Trophoblast cell (in vitro differentiated cells and primary cell): ENCODE data around the gene ANO6.

ENCODE experiments used
- DNase-seq, 2 donors: peaks; one replicate each; pipeline ENCODE4 v3.0.0-alpha.2; 2016
- H2AFZ ChIP-seq: 2 replicates; pipeline ENCODE4 v1.6.1; 2013; ENCODE audit warnings: low read length, moderate library complexity, mild to moderate bottlenecking; ENCODE audit not compliant: insufficient read depth, poor library complexity
- H2AK5ac ChIP-seq: 2 replicates; pipeline ENCODE4 v1.6.1; 2013; ENCODE audit warnings: mild to moderate bottlenecking, low read length
- H2BK120ac ChIP-seq: 2 replicates; pipeline ENCODE4 v1.6.1; 2013; ENCODE audit warnings: low read length, mild to moderate bottlenecking, moderate library complexity; ENCODE audit not compliant: insufficient read depth, poor library complexity
- H2BK12ac ChIP-seq: 2 replicates; pipeline ENCODE4 v1.6.1; 2013; ENCODE audit warnings: mild to moderate bottlenecking, low read length, moderate library complexity
- H2BK5ac ChIP-seq: 2 replicates; pipeline ENCODE4 v1.6.1; 2013; ENCODE audit warnings: low read length, low read depth, moderate library complexity, mild to moderate bottlenecking; ENCODE audit not compliant: poor library complexity
- H3K14ac ChIP-seq: 2 replicates; pipeline ENCODE4 v1.6.1; 2013; ENCODE audit warnings: mild to moderate bottlenecking, low read length
- H3K18ac ChIP-seq: 2 replicates; pipeline ENCODE4 v1.6.1; 2013; ENCODE audit warnings: mild to moderate bottlenecking, low read length
- H3K23ac ChIP-seq: 2 replicates; pipeline ENCODE4 v1.6.1; 2013; ENCODE audit warnings: low read length
- H3K27ac ChIP-seq: 2 replicates; pipeline ENCODE4 v1.5.1; 2013; ENCODE audit warnings: low read depth, mild to moderate bottlenecking, inconsistent platforms, low read length, moderate library complexity
- H3K27me3 ChIP-seq: 2 replicates; pipeline ENCODE4 v1.6.1; 2013; ENCODE audit warnings: inconsistent platforms, mild to moderate bottlenecking, low read length, moderate library complexity; ENCODE audit not compliant: insufficient read depth
- H3K36me3 ChIP-seq, 2 experiments: 1 replicate in 1 of 2; 2 replicates in 1 of 2; pipeline ENCODE4 v1.6.1; 2013; ENCODE audit warnings: low read length in 2 of 2, mild to moderate bottlenecking in 2 of 2, moderate library complexity in 1 of 2; ENCODE audit not compliant: insufficient read depth in 2 of 2, control insufficient read depth in 1 of 2
- H3K4ac ChIP-seq: 2 replicates; pipeline ENCODE4 v1.6.1; 2013; ENCODE audit warnings: low read depth, mild to moderate bottlenecking, low read length, moderate library complexity
- H3K4me1 ChIP-seq, 2 experiments: 1 replicate in 1 of 2; 2 replicates in 1 of 2; pipeline ENCODE4 v1.6.1; 2013; ENCODE audit warnings: low read length in 2 of 2, mild to moderate bottlenecking in 2 of 2, moderate library complexity in 1 of 2; ENCODE audit not compliant: insufficient read depth in 2 of 2, control insufficient read depth in 1 of 2
- H3K4me2 ChIP-seq: 2 replicates; pipeline ENCODE4 v1.6.1; 2013; ENCODE audit warnings: inconsistent platforms, mild to moderate bottlenecking, low read length, moderate library complexity
- H3K4me3 ChIP-seq: 2 replicates; pipeline ENCODE4 v1.5.1; 2013; ENCODE audit warnings: mild to moderate bottlenecking, low read depth, low read length, inconsistent platforms
- H3K79me1 ChIP-seq: one replicate; pipeline ENCODE4 v1.6.1; 2013; ENCODE audit warnings: low read length
- H3K79me2 ChIP-seq: 2 replicates; pipeline ENCODE4 v1.6.1; 2013; ENCODE audit warnings: low read length, mild to moderate bottlenecking; ENCODE audit not compliant: control insufficient read depth, insufficient read depth, poor library complexity
- H3K9ac ChIP-seq: 2 replicates; pipeline ENCODE4 v1.6.1; 2013; ENCODE audit warnings: mild to moderate bottlenecking, low read length
- H3K9me3 ChIP-seq: 2 replicates; pipeline ENCODE4 v1.6.1; 2013; ENCODE audit warnings: low read depth, mild to moderate bottlenecking, control low read depth, inconsistent platforms, low read length; ENCODE audit not compliant: insufficient read depth
- H4K12ac ChIP-seq: 2 replicates; pipeline ENCODE4 v1.6.1; 2013; ENCODE audit warnings: low read depth, mild to moderate bottlenecking, low read length, moderate library complexity
- H4K8ac ChIP-seq: 2 replicates; pipeline ENCODE4 v1.6.1; 2013; ENCODE audit warnings: low read depth, mild to moderate bottlenecking, low read length, moderate library complexity
- H4K91ac ChIP-seq: one replicate; pipeline ENCODE4 v1.6.1; 2013; ENCODE audit warnings: low read depth, mild to moderate bottlenecking, low read length, moderate library complexity
- WGBS: extraction: QIAGEN DNeasy Blood & Tissue Kit; methylation state at CpG from one replicate; pipeline ENCODE4 v1.1.7; 2013; ENCODE audit warnings: missing lambda C conversion rate; ENCODE audit not compliant: insufficient read length, insufficient coverage; ENCODE audit errors: extremely low coverage; 5-methylcytosine and 5-hydroxymethylcytosine counted together

The ANO6 gene

DNA sequence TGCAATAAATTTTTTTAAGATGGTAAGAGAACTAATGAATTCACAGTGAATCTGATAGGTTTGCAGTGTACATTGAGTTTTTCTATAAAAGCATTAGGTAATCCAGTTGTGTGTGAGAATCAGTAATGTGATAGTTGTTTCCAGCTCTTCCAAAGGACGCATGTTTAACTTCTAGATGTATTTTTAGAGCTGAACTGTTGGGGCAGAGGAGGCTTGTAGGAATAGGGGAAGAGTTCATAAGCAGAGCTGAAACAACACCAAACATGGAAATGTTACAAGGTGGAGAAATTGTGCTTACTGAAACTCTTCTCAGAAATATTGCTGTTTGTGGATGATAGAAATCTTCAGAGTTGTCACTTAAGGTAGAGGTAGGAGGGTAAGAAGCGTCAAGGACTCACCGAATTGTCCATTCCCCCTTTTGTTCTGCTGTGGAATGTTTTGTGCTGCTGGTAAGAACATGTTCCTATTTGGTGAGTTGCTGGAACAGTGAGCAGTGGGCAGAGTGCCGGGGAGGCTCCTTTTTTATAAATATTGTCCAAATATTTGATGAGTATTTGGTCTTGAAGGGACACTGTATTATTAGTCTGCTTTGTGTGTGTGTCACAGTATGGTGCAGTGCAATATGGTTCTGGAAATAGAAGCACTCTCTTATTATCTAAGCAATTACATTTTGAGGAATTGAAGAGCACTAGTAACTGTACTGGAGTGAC, 76.7 kb downstream of the ANO6 start:
- Histone ChIP-seq H3K4me1 (peaks cover 3% of the 10 kb centered on the region in 2 experiments), H3K14ac (no peak overlapping the region), H2BK5ac (no peak overlapping the region), H3K4me2 (no peak overlapping the region), H4K12ac (no peak overlapping the region), H3K4me3 (no peak overlapping the region), H3K9me3 (no peaks in the 10 kb centered on the region), H3K23ac (no peak overlapping the region), H3K9ac (no peak overlapping the region), H4K8ac (no peak overlapping the region), H3K27me3 (no peaks in the 10 kb centered on the region), H3K18ac (no peak overlapping the region), H2BK120ac (no peak overlapping the region), H2BK12ac (no peak overlapping the region), H3K4ac (no peak overlapping the region), H3K79me1 (peaks cover 3% of the 10 kb centered on the region), H2AFZ (no peak overlapping the region), H3K79me2 (peaks cover 2% of the 10 kb centered on the region), H3K27ac (no peak overlapping the region), H2AK5ac (no peak overlapping the region), H4K91ac (no peak overlapping the region), H3K36me3 (no peaks in the 10 kb centered on the region)
- WGBS: no CpG with 5 or more reads among the region's 4 CpGs
- peak in 1 of 2 donors; percentile 42 for DNase-seq

DNA sequence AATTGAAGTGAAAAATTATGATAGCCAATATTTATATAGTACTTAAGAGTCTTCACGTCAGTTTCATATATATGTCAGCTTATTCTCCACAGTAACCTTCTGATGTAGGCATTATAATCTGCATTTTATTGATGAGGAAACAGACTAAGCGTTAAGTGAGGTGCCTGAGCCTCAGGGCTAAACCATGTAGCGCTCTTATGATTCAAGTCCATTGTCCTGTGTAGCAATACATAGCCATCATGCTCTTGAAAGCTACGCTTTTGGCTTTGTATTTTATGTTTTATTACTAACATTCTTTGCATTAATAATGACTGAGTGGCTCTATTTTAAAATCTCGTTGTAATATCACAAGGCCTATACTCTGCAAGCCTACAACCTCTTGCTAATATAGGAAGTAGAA, 79.0 kb downstream of the ANO6 start:
- Histone ChIP-seq H3K9me3 (no peaks in the 10 kb centered on the region), H2BK12ac (no peak overlapping the region), H3K27me3 (no peaks in the 10 kb centered on the region), H3K18ac (no peak overlapping the region), H4K12ac (no peak overlapping the region), H2BK5ac (no peak overlapping the region), H2AFZ (no peak overlapping the region), H3K4me1 (peaks cover 3% of the 10 kb centered on the region in 2 experiments), H3K36me3 (no peaks in the 10 kb centered on the region), H3K4me3 (no peak overlapping the region), H3K4ac (no peak overlapping the region), H4K91ac (no peak overlapping the region), H3K27ac (no peak overlapping the region), H2BK120ac (no peak overlapping the region), H3K79me2 (peaks cover 2% of the 10 kb centered on the region), H4K8ac (no peak overlapping the region), H3K9ac (no peak overlapping the region), H2AK5ac (no peak overlapping the region), H3K4me2 (no peak overlapping the region), H3K23ac (no peak overlapping the region), H3K14ac (no peak overlapping the region), H3K79me1 (peaks cover 5% of the 10 kb centered on the region)
- DNase-seq: peak in 1 of 2 donors; percentile 31
- WGBS: no CpG with 5 or more reads among the region's 5 CpGs

DNA sequence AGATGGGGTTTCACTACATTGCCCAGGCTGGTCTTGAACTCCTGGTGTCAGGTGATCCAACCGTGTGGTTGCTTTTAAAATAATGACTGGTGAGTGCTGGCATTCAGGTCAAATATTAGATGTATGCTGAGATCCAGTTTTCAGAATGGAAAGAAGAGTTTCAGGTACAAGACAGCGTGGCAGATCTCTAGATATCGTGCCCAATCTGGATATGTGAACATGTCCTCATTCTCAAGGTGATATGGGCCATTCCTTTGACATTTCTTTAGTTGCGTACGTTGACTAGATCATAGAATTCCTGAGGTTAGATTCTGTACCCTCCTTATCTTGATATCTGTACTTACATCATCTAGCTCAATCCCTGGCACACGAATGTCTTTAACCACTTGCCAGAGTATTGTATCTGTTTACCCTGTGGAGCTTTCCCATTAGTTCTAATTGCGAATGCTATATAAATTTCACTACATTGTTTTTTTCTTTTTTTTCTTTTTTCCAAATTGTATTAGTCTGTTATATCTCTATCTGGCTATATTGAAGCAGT, 80.2 kb downstream of the ANO6 start:
- H3K9me3 ChIP-seq: no peaks in the 10 kb centered on the region
- no peaks in the 10 kb centered on the region for H3K27me3 ChIP-seq
- no peak overlapping the region for H3K9ac ChIP-seq
- H3K79me2 ChIP-seq: no peaks in the 10 kb centered on the region
- no peak overlapping the region for H4K91ac ChIP-seq
- H3K36me3 ChIP-seq: no peaks in the 10 kb centered on the region
- H4K12ac ChIP-seq: no peak overlapping the region
- H2BK120ac ChIP-seq: no peak overlapping the region
- no peak overlapping the region for H3K14ac ChIP-seq
- no peak overlapping the region for H3K27ac ChIP-seq
- no peak overlapping the region for H3K4ac ChIP-seq
- WGBS: no CpG with 5 or more reads among the region's 7 CpGs
- H2AFZ ChIP-seq: no peak overlapping the region
- H3K4me1 ChIP-seq: peaks cover 0 to 6% of the 10 kb centered on the region in 2 experiments
- H2AK5ac ChIP-seq: no peak overlapping the region
- H3K4me2 ChIP-seq: no peak overlapping the region
- no peak overlapping the region for H2BK5ac ChIP-seq
- H3K4me3 ChIP-seq: no peak overlapping the region
- no peak overlapping the region for H3K18ac ChIP-seq
- H3K23ac ChIP-seq: no peak overlapping the region
- no peak overlapping the region for H4K8ac ChIP-seq
- peaks cover 1% of the 10 kb centered on the region for H3K79me1 ChIP-seq
- peak; percentile 76 to 96 for DNase-seq
- no peak overlapping the region for H2BK12ac ChIP-seq

DNA sequence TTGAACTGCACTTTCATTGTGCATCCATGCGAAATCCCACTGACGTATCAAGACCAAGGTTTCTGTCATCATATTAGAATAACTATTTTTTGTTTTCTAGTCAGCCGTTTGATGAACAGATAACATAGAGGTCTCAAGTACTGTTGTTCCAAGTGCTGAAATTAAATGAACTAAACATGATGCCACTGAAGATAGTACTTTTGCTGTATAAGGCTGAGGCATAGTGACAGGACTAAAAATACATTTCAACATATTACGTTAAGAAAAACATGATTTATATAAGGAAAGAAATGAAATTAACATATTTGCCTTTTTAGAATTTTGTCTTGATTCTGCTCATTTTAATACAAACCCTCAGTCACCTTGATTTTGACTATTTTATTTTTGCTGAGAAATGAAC, 82.2 kb downstream of the ANO6 start:
- WGBS: no CpG with 5 or more reads among the region's 4 CpGs
- DNase-seq: peak in 1 of 2 donors; percentile 22
- H2BK5ac ChIP-seq: no peak overlapping the region

More for the DNA sequence above, 82.2 kb downstream of the ANO6 start:
- no peaks in the 10 kb centered on the region for H3K36me3 ChIP-seq
- H3K79me1 ChIP-seq: peaks cover 1% of the 10 kb centered on the region
- no peak overlapping the region for H3K18ac ChIP-seq
- H3K27ac ChIP-seq: no peak overlapping the region
- no peak overlapping the region for H3K9ac ChIP-seq
- H4K12ac ChIP-seq: no peak overlapping the region
- H3K4me2 ChIP-seq: no peak overlapping the region
- no peaks in the 10 kb centered on the region for H3K9me3 ChIP-seq
- no peak overlapping the region for H2AFZ ChIP-seq
- H3K4me3 ChIP-seq: no peak overlapping the region
- no peaks in the 10 kb centered on the region for H3K27me3 ChIP-seq
- no peak overlapping the region for H3K14ac ChIP-seq
- no peak overlapping the region for H4K91ac ChIP-seq
- no peak overlapping the region for H2BK12ac ChIP-seq
- no peaks in the 10 kb centered on the region for H3K79me2 ChIP-seq
- no peak overlapping the region for H2BK120ac ChIP-seq
- no peak overlapping the region for H4K8ac ChIP-seq
- peaks cover 0 to 6% of the 10 kb centered on the region in 2 experiments for H3K4me1 ChIP-seq
- no peak overlapping the region for H3K4ac ChIP-seq
- no peak overlapping the region for H3K23ac ChIP-seq
- H2AK5ac ChIP-seq: no peak overlapping the region
